ENCODE data around the gene WDHD1. TPM values are rescaled to one million over a fixed set of nuclear protein-coding genes. Genes with fewer than 3 reads are reported as not detected.

Gene WDHD1
- total RNA-seq, 2 donors from 2014 or later = 3.0 to 5.1 TPM

- DNase-seq (ENCODE audit: low spot score) = no peak
- Histone ChIP-seq H3K4me3 (no peak overlapping the region), H3K9me3 (no peaks in the 10 kb centered on the region), H3K27ac (no peak overlapping the region), H3K36me3 (no peaks in the 10 kb centered on the region), H3K4me1 (replicated peaks) (no peaks in the 10 kb centered on the region), H3K27me3 (replicated peaks; ENCODE audit: insufficient read depth) (no peaks in the 10 kb centered on the region)
- no peak for TF ChIP-seq POLR2A (IDR thresholded peaks at IDR 0.05)
- no peak for TF ChIP-seq CTCF (IDR thresholded peaks at IDR 0.05)
- TF ChIP-seq POLR2AphosphoS5 (IDR thresholded peaks at IDR 0.05) = no peak
- intact Hi-C loops (cut with DNase I) = no loop called here
These were observed 120.8 kb downstream of the WDHD1 start for GRCh38 chr14:54906075-54906474.

GRCh38 chr14:54902521-54903420 lies 124.1 kb downstream of the WDHD1 start, which contains the start of gene GCH1:
Gene GCH1, minus strand, starts transcription at chr14:54902826. Its CDS starts 163 bp downstream, at chr14:54902663.
- TF ChIP-seq POLR2AphosphoS5 (IDR thresholded peaks at IDR 0.05) (no peak), CTCF (IDR thresholded peaks at IDR 0.05) (peak; percentile 9 to 47 (median 31)), POLR2A (IDR thresholded peaks at IDR 0.05) (peak; percentile 88)
- 1% methylated on average over 53 of the region's 83 CpGs for WGBS
- Histone ChIP-seq H3K4me3 (peak within 1 kb of the TSS; percentile 64 to 78), H3K27me3 (replicated peaks; ENCODE audit: insufficient read depth) (no peaks in the 10 kb centered on the region), H3K9me3 (no peaks in the 10 kb centered on the region), H3K27ac (peak within 1 kb of the TSS; percentile 78 to 86), H3K36me3 (no peaks in the 10 kb centered on the region), H3K4me1 (replicated peaks) (no peaks in the 10 kb centered on the region)
- intact Hi-C loops (cut with DNase I) = no loop called here
- peak; percentile 79 for DNase-seq (ENCODE audit: low spot score)

- Histone ChIP-seq H3K27me3 (replicated peaks; ENCODE audit: insufficient read depth) (no peaks in the 10 kb centered on the region), H3K9me3 (no peaks in the 10 kb centered on the region), H3K36me3 (no peaks in the 10 kb centered on the region), H3K4me1 (replicated peaks) (no peaks in the 10 kb centered on the region), H3K4me3 (peak overlapping the region; percentile 64 to 78), H3K27ac (peak overlapping the region; percentile 78 to 86)
- no CpG with 5 or more reads among the region's 37 CpGs for WGBS
- no peak for TF ChIP-seq CTCF (IDR thresholded peaks at IDR 0.05)
- TF ChIP-seq POLR2AphosphoS5 (IDR thresholded peaks at IDR 0.05) = peak; percentile 14
- intact Hi-C loops (cut with DNase I) = no loop called here
- DNase-seq (ENCODE audit: low spot score) = peak; percentile 48
These were observed 124.8 kb downstream of the WDHD1 start for GRCh38 chr14:54902143-54902520.

GRCh38 chr14:54901380-54902142 lies 125.3 kb downstream of the WDHD1 start:
- Histone ChIP-seq H3K27me3 (replicated peaks; ENCODE audit: insufficient read depth) (no peaks in the 10 kb centered on the region), H3K9me3 (no peaks in the 10 kb centered on the region), H3K4me1 (replicated peaks) (no peaks in the 10 kb centered on the region), H3K27ac (peak overlapping the region; percentile 78 to 86), H3K4me3 (peak overlapping the region; percentile 64 to 78), H3K36me3 (no peaks in the 10 kb centered on the region)
- intact Hi-C loops (cut with DNase I) = no loop called here
- DNase-seq (ENCODE audit: low spot score) = no peak
- no peak for TF ChIP-seq CTCF (IDR thresholded peaks at IDR 0.05)
- TF ChIP-seq POLR2A (IDR thresholded peaks at IDR 0.05) = no peak
- TF ChIP-seq POLR2AphosphoS5 (IDR thresholded peaks at IDR 0.05) = no peak
- WGBS = 4% methylated on average over 35 of the region's 42 CpGs
